NCI-H510A (cell line): ENCODE data around the gene ITGA11.

ENCODE experiments used
- DNase-seq: peaks from one replicate; lab custom pipeline; 2025; lab: John Stamatoyannopoulos, UW

ITGA11 gene

DNA sequence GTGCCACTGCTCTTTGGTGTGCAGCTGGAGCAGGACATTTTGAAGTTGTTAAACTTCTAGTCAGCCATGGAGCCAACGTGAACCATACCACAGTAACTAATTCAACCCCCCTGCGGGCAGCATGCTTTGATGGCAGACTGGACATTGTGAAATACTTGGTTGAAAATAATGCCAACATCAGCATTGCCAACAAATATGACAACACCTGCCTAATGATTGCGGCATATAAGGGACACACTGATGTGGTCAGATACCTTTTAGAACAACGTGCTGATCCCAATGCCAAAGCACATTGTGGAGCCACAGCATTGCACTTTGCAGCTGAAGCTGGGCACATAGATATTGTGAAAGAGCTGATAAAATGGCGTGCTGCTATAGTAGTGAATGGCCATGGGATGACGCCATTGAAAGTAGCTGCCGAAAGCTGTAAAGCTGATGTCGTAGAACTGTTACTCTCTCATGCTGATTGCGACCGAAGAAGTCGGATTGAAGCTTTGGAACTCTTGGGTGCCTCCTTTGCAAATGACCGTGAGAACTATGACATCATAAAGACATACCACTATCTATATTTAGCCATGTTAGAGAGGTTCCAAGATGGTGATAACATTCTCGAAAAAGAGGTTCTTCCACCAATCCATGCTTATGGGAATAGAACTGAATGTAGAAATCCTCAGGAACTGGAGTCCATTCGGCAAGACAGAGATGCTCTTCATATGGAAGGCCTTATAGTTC is 142.2 kb downstream of the ITGA11 start:
- DNase-seq, result no peak

DNA sequence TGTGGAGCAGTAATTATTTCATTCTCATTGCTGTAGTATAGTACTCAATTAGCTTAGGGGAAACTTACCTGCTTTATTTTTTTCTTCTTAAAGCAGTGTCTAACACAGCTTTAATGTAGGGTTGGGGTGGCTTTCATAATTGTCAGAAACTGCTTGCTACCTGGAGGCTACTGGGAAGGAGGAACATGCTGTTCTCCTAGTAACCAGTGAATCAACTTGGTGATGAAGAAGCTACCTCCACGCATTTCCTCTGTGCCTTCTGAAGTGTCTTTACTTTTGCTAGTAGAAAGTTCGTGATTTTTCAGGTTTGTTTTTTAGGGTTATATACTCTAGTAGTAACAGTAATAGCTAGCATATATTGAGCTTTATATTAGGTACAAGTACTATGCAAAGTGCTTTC is 142.9 kb downstream of the ITGA11 start:
- DNase-seq, result no peak

DNA sequence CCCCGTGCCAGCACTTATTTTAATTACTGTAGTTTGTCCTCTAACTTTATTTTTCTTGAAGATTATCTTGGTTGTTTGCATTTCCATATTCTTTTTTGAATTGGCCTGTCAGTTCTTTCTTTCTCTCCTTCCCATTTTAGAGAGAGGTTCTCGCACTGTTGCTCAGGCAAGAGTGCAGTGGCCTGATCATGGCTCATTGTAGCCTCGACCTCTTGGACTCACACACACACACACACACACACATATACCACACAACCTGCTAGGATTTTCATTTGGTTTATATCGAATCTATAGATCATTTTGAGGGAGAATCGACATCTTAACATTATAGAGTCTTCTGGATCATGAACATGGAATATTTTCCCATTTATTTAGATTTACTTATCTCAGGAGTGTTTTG is 145.7 kb downstream of the ITGA11 start:
- no peak for DNase-seq

DNA sequence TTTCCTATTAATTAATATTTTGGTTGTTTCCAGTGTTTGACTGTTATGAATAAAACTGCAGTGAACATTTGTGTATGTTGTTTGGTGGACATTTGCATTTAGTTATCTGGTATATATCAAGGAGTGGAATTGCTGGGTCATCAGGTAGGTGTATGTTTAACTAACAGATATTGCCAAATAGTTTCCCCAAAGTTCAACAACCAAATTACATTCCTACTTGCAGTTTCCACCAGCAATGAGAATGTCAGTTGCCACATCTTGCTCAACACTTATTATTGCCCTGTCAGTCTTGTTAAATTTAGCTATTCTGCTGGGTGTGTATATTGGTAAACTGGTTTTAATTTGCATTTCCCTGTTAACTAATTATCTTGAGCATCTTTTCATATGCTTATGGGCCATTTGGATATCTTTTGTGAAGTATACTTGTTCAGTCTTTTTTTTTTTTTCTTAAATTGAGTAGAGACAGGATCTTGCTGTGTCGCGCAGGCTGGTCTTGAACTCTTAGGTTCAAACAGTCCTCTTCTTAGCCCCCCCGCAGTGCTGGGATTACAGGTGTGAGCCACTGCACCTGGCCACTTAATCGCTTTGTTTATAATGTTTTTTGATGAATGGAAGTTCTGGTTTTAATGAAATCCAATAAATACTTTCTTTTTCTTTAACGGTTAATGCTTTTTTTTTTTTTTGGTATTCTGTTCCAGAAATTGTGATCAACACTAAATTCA is 146.5 kb downstream of the ITGA11 start:
- no peak for DNase-seq

DNA sequence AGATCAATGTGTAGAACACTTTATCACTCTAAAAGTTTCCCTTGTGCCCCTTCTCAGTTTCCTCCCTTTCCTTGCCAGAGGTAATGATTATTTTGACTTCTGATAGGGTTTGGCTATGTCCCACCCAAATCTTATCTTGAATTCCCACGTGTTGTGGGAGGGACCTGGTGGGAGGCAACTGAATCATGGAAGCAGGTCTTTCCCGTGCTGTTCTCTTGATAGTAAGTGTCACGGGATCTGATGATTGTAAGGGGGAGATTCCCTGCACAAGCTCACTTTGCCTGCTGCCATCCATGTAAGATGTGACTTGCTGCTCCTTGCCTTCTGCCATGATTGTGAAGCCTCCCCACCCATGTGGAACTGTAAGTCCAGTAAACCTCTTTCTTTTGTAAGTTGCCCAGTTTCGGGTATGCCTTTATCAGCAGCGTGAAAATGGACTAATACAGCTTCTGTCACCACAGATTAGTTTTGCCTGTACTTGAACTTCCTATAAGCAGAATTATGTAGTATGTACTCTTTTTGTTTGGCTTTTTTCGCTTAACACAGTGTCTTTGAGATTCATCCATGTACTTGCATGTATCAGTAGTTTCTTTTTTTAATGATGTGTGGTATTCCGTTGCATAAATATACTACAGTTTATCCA is 147.2 kb downstream of the ITGA11 start:
- no peak for DNase-seq

DNA sequence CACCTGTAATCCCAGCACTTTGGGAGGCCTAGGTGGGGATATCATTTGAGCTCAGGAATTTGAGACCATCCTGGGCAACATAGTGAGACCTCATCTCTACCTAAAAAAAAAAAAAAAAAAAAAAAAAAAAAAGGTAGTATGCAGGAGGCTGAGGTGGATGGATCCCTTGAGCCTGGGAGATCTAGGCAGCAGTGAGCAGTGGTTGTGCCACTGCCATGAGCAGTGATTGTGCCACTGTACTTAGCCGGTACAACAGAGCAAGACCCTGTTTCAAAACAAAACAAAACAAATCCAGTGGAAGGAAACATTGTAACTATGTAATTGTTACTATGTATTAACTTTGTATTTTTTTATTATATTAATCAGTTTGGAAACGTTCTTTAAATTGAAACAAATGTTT is 148.6 kb downstream of the ITGA11 start:
- no peak for DNase-seq

DNA sequence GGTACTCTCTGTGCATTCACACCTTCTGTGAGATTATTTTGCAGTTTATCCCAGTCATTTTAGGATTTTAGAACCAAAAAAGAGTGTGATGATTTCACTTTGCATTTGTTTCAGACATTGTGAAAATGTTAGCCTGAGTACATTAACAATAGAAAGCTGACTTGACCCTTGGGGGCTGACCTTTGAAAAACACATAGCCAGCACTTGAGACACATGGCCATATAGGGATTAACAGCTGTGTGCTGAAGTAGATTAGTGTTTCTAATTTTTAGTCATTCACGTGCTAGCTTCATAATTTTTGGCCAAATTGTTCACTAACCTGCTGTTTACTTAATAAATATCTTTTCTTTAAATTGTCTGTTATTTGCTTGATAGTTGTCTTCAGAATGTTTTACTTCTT is 151.0 kb downstream of the ITGA11 start:
- no peak for DNase-seq

DNA sequence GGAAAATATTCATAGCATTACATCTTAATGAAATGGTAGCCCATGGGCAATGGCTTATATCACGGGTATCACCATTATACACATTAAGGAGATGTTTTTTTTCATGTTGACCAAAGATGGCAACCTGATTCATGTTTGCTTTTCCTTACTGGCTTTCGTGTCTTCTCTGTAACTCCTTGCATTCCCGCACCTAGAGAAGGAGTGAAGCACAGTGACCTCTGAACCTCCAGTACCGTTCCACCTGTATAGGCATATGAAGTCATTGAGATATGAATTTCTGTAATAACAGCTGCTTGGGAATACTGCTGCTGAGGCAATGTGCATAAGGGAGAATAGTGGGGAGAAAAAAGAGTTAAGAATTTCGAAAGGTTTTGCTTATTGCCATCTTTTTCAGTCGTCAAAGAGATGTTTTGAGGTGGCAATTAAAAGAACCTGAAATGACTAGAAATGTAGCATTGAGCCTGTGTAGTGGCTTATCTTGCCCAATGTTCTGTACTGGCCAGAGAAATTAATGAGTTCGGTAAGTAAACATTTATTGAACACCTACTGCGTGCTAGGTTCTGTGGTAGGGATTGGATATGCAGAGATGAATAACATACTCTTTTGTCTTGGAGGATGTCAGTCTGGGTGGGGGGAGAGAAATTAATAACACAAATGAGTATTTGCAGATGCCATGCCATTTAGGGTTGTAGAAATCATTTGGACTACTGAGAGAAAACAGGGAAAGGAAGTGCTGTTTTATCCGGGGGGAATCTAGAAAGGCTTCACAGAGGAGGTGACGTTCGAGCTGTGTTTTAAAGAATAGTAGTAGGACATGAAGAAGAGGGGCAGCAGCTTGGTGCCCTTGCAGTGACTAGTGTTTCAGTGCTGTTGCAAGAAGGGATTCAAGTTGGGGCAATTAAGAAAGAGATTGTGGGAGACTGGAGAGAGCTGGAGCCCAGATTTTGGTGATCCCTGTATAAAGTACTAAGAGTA is 151.9 kb downstream of the ITGA11 start:
- DNase-seq, result no peak

DNA sequence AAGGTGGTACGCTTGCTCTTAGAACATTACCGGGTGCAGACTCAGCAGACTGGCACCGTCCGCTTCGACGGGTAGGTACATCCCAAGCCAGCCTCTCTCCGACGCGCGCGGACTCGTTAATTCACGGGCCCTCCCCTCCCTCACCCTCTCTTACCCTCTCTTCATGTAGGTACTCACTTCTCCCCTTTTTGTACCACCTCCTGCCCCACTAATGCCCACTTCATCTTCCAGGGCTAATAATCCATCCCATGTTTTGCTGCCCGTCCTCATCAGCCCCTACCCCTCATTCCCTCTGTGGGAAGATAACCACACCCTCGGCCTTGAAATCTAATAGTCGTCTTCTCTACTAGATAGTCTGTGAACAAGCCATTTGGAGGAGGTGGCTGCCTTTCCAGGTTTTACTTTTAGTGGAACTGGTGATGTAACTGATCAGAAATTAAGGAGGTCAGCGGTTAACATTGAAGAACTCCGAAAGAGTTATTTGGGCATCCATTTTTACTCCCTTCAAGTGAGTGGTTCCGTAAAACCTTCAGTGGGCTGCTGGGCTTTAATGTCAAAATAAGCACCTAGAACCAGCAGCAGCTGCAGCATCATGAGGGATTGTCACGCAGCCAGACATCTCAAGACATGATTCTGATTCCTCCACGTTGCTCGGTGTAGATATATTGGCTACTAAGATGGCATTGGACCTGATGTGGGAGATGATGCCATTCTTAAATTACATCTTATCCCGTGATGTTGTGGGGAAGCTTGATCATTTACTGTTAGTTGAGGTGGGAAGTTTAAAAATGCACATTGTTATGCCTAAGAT is 153.2 kb downstream of the ITGA11 start:
- DNase-seq, result no peak

DNA sequence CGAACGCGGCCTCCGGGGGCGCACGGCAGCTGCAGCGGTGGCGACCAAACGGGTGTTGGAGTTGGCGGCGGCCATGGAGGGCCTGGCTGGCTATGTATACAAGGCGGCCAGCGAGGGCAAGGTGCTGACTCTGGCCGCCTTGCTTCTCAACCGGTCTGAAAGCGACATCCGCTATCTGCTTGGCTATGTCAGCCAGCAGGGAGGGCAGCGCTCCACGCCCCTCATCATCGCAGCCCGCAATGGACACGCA is 153.7 kb downstream of the ITGA11 start:
- DNase-seq, result no peak

DNA sequence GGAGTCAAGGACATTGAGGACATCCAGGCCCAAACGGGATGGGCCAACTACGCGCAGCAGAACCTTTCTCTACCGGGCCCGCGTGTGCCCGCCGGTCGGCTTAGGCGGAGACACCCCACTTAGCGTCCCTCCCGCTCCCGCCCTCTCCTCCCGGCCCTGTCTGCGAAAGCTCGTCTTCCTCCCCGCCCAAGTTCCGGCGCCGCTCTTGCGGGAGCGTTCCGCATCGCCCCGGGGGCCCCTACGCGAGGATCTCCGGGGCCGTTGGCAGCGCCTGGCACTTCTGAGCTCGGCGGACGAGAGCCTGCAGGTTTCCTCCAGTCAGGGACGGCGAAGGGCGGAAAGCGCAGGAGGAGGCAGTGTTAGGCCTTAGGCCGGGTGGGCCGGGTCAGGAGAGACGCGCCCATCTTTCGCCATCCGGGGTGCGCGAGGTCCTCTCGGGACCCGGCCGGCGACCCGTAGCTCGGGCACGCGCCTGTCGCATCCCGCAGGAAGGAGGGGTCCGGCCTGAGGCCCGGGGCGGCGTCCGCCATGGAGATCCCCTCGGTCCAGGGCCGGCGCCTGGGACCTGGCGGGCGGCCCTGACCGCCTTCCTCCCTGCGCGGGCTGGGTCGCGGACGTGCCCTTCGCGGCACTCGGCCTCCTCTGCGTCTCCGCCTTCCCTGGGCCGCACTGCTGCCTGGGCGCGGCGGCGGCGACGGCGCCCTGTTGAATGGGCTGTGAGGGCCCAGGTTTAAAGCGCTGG is 154.2 kb downstream of the ITGA11 start, which contains the start of gene FEM1B:
TSS of gene FEM1B (plus strand) at position 143 of the 742 bp plus-strand sequence. CDS start 673 bp downstream, outside the sequence.
- peak; percentile 68 for DNase-seq

DNA sequence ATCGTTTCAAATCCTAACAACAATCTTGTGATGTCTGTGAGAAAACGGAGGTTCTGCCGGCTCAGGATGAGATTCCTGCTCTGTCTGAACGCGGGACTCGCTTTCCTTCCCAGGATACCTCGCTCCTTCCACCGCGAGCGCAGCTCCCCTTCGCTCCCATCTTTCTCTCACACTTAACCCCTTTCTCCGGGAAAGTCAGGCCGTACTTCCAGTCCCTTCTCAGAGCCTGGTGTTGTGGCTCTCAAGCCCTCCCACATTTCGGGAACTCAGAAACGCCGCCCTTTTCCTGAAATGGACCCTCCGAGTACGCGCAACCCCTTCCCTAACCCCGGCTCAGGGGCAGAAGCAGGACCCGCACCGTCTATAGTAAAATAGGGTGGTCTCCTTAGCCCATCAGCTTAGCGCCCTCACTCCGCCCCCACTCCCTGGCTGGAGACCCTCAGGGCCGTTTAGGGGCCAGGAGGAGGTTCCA is 154.8 kb downstream of the ITGA11 start:
- DNase-seq, result peak; percentile 30

DNA sequence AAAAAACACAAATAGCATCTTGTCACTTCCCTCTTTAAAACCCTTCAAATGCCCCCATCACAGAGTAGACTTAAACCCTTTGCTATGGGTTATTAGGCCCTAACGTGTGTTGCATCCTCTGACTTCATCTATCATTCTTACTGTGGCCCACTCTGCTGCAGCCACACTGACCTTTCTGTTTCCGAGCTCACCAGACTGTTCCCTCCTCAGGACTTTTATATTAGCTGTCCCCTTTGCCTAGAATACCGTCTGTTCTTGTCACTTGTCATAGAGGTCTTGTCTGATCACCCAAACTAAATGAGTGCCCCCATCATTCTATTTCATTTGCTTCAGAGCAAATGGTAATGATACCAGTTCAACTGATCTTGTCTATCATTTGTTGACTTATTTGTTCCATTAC is 155.3 kb downstream of the ITGA11 start:
- DNase-seq, result no peak

DNA sequence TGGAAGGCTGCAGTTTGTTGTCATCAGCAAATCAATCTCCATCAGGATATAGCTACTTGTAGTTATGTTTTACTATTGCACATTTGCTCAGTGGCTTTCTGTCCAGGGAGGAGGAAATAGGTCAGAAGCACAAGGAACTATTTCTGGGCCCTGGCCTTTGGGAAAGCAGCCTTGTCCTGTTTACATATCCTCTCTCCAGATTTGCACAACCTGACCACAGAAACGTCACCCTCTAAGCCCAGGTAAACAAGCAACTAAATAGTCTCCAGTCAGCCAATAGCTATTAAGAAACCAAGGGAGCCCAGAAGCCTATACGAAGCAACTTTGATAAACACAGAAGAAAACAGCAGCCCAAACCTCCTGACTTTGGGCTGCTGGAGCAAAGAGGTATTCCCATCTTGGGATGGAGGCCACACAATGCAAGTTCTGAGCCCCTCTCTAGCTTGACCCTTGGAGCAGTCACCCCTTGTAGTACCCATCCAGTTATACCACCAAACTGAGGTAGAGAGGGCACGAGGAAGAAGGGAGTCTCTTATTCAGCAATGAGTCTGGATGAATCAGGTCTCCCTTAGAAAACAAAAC is 156.7 kb downstream of the ITGA11 start:
- no peak for DNase-seq

DNA sequence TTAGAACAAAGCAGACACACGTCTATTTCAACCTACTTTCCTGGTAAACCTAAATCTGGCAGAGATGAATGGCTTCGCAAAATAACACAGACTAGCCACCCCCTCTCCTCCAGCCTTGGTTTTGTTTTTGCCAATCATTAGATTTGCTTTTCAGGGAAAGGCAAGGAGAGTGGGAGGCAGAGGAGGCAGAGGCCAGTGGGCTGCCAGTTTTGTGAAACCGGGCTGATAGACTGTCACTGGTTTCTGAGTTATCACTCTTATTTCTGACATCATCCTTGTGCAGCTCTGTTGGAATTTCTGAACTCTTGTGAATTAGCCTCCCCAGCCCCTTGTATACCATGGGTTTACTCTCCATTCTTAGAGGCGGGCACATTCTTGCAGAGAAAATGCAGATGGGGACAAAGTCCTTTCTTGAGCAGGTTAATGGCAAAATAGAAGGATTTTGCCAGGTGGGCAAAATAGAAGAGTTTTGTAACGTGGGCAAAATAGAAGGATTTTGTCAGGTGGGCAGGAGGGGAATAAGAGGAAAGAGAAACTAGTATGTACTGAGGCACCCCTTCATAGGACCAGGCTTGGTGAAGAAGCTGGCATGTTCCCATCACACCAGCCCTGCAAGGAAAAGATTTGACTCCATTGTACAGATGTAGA is 157.6 kb downstream of the ITGA11 start:
- no peak for DNase-seq

DNA sequence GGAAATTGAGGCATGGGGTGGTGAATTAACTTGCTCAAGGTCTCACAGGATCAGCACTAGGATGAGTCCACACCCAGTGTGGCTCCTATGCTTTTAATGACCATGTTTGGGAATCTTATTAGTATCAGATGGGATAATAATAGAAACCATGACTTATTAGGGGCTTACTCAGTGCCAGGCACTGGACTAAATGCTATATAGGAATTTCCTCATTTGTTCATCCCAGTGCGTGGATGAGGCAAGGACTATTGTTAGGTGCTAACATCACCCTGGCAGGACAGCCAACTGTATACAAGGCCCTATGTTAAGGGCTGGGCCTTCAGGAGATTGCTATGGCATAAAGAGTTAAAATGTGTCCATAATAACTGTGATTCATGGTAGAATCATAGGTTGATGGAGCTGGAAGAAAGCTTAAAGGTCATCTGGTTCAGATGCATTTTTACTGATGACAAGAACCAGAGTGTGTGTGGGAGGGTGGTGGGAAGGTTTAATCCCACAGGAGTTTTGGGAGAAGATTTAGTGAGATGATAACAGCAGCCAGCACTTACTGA is 159.2 kb downstream of the ITGA11 start:
- DNase-seq, result no peak

DNA sequence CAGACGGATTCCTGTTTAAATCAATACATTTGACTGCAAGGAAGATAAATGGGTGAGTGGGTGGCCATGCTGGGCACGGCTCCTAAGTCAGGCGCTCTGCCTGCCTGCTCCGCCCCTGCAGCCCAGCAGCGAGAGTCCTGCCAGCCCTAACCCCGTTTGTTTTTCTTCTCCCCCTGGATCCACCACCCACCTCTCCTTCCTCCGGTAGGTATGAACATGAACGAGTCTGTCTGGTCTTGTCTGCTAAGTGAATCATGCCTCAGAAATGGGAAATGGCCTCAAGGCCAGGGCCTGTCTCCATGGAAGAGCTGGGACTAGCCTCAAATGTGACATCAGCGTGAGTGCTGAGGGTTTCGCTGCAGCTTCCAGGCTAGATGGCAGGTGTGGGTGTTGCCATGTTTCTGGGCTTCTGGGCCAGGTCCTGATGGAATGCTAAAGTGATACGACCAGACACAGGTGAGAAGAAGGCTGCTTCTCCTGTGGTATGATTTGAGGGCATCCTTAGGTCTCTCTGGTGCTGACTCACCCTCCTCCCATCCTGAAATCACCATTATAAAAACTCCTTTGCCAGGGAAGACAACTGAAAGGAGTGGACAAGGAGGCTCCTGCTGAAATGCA is 160.0 kb downstream of the ITGA11 start:
- DNase-seq, result no peak

DNA sequence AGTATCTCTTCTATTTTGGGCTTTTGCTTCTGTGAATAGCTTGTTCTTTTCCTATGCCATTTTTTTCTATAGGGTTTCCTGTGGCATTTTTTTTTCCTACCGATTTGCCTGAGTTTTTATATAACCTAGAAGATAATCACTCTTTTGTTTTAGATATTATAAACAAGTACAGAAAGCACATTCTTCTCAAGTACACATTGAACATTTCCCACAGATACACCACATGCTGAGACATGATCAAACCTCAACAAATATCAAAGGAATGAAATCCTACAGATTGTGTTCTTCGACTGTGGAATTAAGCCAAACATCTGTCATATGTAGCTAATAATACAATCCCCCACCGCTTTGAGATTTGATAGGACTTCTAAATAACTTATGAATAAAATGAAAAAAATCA is 163.6 kb downstream of the ITGA11 start:
- no peak for DNase-seq

DNA sequence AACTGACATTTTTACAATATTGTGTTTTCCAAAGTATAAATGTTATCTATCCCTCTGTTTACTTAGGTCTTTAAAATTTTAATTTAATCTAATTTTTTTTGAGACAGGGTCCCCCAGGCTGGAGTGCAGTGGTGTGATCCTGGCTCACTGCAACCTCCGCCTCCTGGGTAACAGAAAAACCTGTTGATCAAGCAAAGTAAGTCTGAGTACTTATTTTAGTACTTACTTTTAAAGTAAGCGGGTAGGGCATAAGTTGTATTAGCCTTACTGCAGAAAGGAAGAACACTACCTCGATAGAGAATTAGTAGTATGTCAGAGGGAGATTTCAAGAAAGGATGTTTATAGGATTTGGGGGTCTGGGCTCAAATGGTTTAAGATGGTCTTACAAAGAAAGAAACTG is 166.3 kb downstream of the ITGA11 start:
- no peak for DNase-seq
